HG03045 (cell line): ENCODE data around the gene NUS1.
"Not testable (repeated sequence)": the region's sequence is repeated elsewhere in the genome, so short reads cannot be mapped to it uniquely, and the experiment has no call there.

ENCODE experiments used
- ATAC-seq: cut with Tn5 transposase; IDR thresholded peaks from one replicate; pipeline ENCODE4 v1.9.1; 2021; ENCODE audit warnings: mild to moderate bottlenecking, moderate library complexity; ENCODE audit not compliant: unreplicated experiment

Gene NUS1

GRCh38 chr6:117706936-117707509 is 31.8 kb downstream of the NUS1 start:
- not testable (repeated sequence) for ATAC-seq

GRCh38 chr6:117711369-117711768 is 36.1 kb downstream of the NUS1 start:
- no peak for ATAC-seq

- no peak for ATAC-seq
Measured at GRCh38 chr6:117718895-117719294, 43.6 kb downstream of the NUS1 start.

GRCh38 chr6:117721520-117721919 is 46.3 kb downstream of the NUS1 start:
- not testable (repeated sequence) for ATAC-seq

- no peak for ATAC-seq
Measured at GRCh38 chr6:117728626-117729025, 53.4 kb downstream of the NUS1 start.

GRCh38 chr6:117729613-117730012 is 54.3 kb downstream of the NUS1 start:
- ATAC-seq: no peak

- ATAC-seq: no peak
Measured at GRCh38 chr6:117733341-117733740, 58.1 kb downstream of the NUS1 start.

GRCh38 chr6:117739869-117740268 is 64.6 kb downstream of the NUS1 start:
- ATAC-seq: no peak

- no peak for ATAC-seq
Measured at GRCh38 chr6:117740605-117741004, 65.3 kb downstream of the NUS1 start.

GRCh38 chr6:117750675-117751074 is 75.4 kb downstream of the NUS1 start:
- ATAC-seq: not testable (repeated sequence)
